Mammary epithelial cell (primary cell): ENCODE results near the gene PKDCC.

ENCODE experiments used
- CTCF ChIP-seq, 2 donors: IDR thresholded peaks in 1 of 2; conservative IDR thresholded peaks in 1 of 2; 2 replicates each; pipeline ENCODE4 v1.5.1; 2011 to 2012; ENCODE audit warnings: inconsistent platforms in 2 of 2, low read length in 2 of 2, mild to moderate bottlenecking in 2 of 2, control low read depth in 1 of 2, low read depth in 1 of 2; ENCODE audit not compliant: insufficient read depth in 1 of 2; ENCODE audit errors: extremely low read depth in 1 of 2
- EZH2 ChIP-seq: IDR thresholded peaks from 2 replicates; pipeline ENCODE4 v1.6.1; 2012; ENCODE audit warnings: low read length, inconsistent platforms, borderline replicate concordance

GRCh38 chr2:42102591-42103450 is 55.0 kb downstream of the PKDCC start:
- no peak for TF ChIP-seq CTCF (conservative IDR thresholded peaks at IDR 0.05 in 1 of 2, IDR thresholded peaks at IDR 0.05 in 1 of 2; ENCODE audit: extremely low read depth in 1 of 2, insufficient read depth in 1 of 2, low read depth in 1 of 2, low read length in 2 of 2)
- TF ChIP-seq EZH2, result no peak
